ENCODE data around the gene SHROOM3. TPM values are rescaled to one million over a fixed set of nuclear protein-coding genes. Genes with fewer than 3 reads are reported as not detected.

Gene SHROOM3
- polyA plus RNA-seq, 1 donor from 2014 or later, result 2.7 TPM

- no peaks in the 10 kb centered on the region for H3K9me2 ChIP-seq (ENCODE audit: insufficient read depth, low read length)
- TF ChIP-seq SMC3 (conservative IDR thresholded peaks at IDR 0.05; ENCODE audit: poor library complexity) (no peak), MXI1 (conservative IDR thresholded peaks at IDR 0.05; ENCODE audit: poor library complexity, severe bottlenecking) (no peak), EP300 (conservative IDR thresholded peaks at IDR 0.05; ENCODE audit: poor library complexity, severe bottlenecking) (no peak), CTCF (IDR thresholded peaks at IDR 0.05; ENCODE audit: poor library complexity, severe bottlenecking) (no peak), EZH2 (IDR thresholded peaks at IDR 0.05; ENCODE audit: borderline replicate concordance, insufficient read depth, low read length, poor library complexity, severe bottlenecking) (no peak), REST (IDR thresholded peaks at IDR 0.05; ENCODE audit: borderline replicate concordance) (no peak), RAD21 (conservative IDR thresholded peaks at IDR 0.05) (no peak), POLR2AphosphoS5 (IDR thresholded peaks at IDR 0.05) (no peak), TAF1 (IDR thresholded peaks at IDR 0.05; ENCODE audit: low read depth) (no peak)
Observed at GRCh38 chr4:76663824-76664223, 228.8 kb downstream of the SHROOM3 start.

GRCh38 chr4:76665153-76665552 is 230.1 kb downstream of the SHROOM3 start:
- Histone ChIP-seq H3K79me2 (replicated peaks; ENCODE audit: insufficient read depth, low read length) (no peaks in the 10 kb centered on the region), H2AFZ (ENCODE audit: low read depth, low read length) (no peak overlapping the region), H3K9ac (ENCODE audit: low read length) (no peak overlapping the region), H3K4me3 (ENCODE audit: low read length) (no peak overlapping the region), H4K20me1 (ENCODE audit: insufficient read depth) (no peaks in the 10 kb centered on the region), H3K27ac (ENCODE audit: low read length) (no peak overlapping the region), H3K36me3 (ENCODE audit: insufficient read depth, low read length) (no peaks in the 10 kb centered on the region), H3K9me2 (ENCODE audit: insufficient read depth, low read length) (no peaks in the 10 kb centered on the region), H3K9me3 (ENCODE audit: low read length) (no peaks in the 10 kb centered on the region), H3K27me3 (ENCODE audit: insufficient read depth, low read depth, low read length) (no peaks in the 10 kb centered on the region), H3K4me2 (ENCODE audit: low read length) (no peak overlapping the region), H3F3A (ENCODE audit: insufficient read depth, low read length, poor library complexity, severe bottlenecking) (no peaks in the 10 kb centered on the region)
- TF ChIP-seq MXI1 (conservative IDR thresholded peaks at IDR 0.05; ENCODE audit: poor library complexity, severe bottlenecking), result no peak
- no peak for TF ChIP-seq REST (IDR thresholded peaks at IDR 0.05; ENCODE audit: borderline replicate concordance)
- TF ChIP-seq TAF1 (IDR thresholded peaks at IDR 0.05; ENCODE audit: low read depth), result no peak
- no peak for TF ChIP-seq CTCF (IDR thresholded peaks at IDR 0.05; ENCODE audit: poor library complexity, severe bottlenecking)
- TF ChIP-seq EZH2 (IDR thresholded peaks at IDR 0.05; ENCODE audit: borderline replicate concordance, insufficient read depth, low read length, poor library complexity, severe bottlenecking), result no peak

More at GRCh38 chr4:76663824-76664223, 228.8 kb downstream of the SHROOM3 start:
- no peaks in the 10 kb centered on the region for H4K20me1 ChIP-seq (ENCODE audit: insufficient read depth)
- no peaks in the 10 kb centered on the region for H3K9me3 ChIP-seq (ENCODE audit: low read length)
- no peak overlapping the region for H3K9ac ChIP-seq (ENCODE audit: low read length)
- no peaks in the 10 kb centered on the region for H3K27me3 ChIP-seq (ENCODE audit: insufficient read depth, low read depth, low read length)
- H3K4me2 ChIP-seq (ENCODE audit: low read length), result no peak overlapping the region
- no peaks in the 10 kb centered on the region for H3F3A ChIP-seq (ENCODE audit: insufficient read depth, low read length, poor library complexity, severe bottlenecking)
- no peaks in the 10 kb centered on the region for H3K79me2 ChIP-seq (replicated peaks; ENCODE audit: insufficient read depth, low read length)
- no peak overlapping the region for H2AFZ ChIP-seq (ENCODE audit: low read depth, low read length)
- H3K4me3 ChIP-seq (ENCODE audit: low read length), result no peak overlapping the region
- H3K36me3 ChIP-seq (ENCODE audit: insufficient read depth, low read length), result no peaks in the 10 kb centered on the region
- no peak overlapping the region for H3K27ac ChIP-seq (ENCODE audit: low read length)

All from neural cell (in vitro differentiated cells).